ENCODE measurements around the gene NKD1.

The NKD1 gene

GRCh38 chr16:50507397-50507796 lies 40.8 kb upstream of the NKD1 start:
- DNase-seq (ENCODE audit: low spot score in 2 of 2): no peak
- H3K4me3 Mint-ChIP-seq: no peak overlapping the region
- H3K27me3 Mint-ChIP-seq: peaks cover 18% of the 10 kb centered on the region
- no peaks in the 10 kb centered on the region for H3K4me1 Mint-ChIP-seq
- no peak for ATAC-seq (replicated peaks; ENCODE audit: extremely low read depth, poor library complexity, severe bottlenecking)
- no peak overlapping the region for H3K27ac Mint-ChIP-seq (ENCODE audit: low read depth)
- H3K9me3 Mint-ChIP-seq: no peaks in the 10 kb centered on the region
- H3K36me3 Mint-ChIP-seq (ENCODE audit: insufficient read depth): no peaks in the 10 kb centered on the region

- H3K9me3 Mint-ChIP-seq: no peaks in the 10 kb centered on the region
- ATAC-seq (replicated peaks; ENCODE audit: extremely low read depth, poor library complexity, severe bottlenecking): no peak
Observed at GRCh38 chr16:50509521-50510341, 38.5 kb upstream of the NKD1 start.

GRCh38 chr16:50515218-50515617 lies 33.0 kb upstream of the NKD1 start:
- H3K36me3 Mint-ChIP-seq (ENCODE audit: insufficient read depth): no peaks in the 10 kb centered on the region
- no peak overlapping the region for H3K27ac Mint-ChIP-seq (ENCODE audit: low read depth)
- peaks cover 20% of the 10 kb centered on the region for H3K27me3 Mint-ChIP-seq
- no peak for ATAC-seq (replicated peaks; ENCODE audit: extremely low read depth, poor library complexity, severe bottlenecking)
- H3K9me3 Mint-ChIP-seq: peaks cover 12% of the 10 kb centered on the region
- no peaks in the 10 kb centered on the region for H3K4me1 Mint-ChIP-seq
- no peak overlapping the region for H3K4me3 Mint-ChIP-seq
- no peak for DNase-seq (ENCODE audit: low spot score in 2 of 2)

More at GRCh38 chr16:50509521-50510341, 38.5 kb upstream of the NKD1 start:
- Mint-ChIP-seq H3K27ac (ENCODE audit: low read depth) (no peak overlapping the region), H3K27me3 (no peaks in the 10 kb centered on the region), H3K4me3 (no peak overlapping the region), H3K36me3 (ENCODE audit: insufficient read depth) (no peaks in the 10 kb centered on the region), H3K4me1 (no peaks in the 10 kb centered on the region)
- DNase-seq (ENCODE audit: low spot score in 2 of 2): no peak

- Mint-ChIP-seq H3K27me3 (peaks cover 30% of the 10 kb centered on the region), H3K27ac (ENCODE audit: low read depth) (no peak overlapping the region), H3K4me3 (no peak overlapping the region), H3K4me1 (no peaks in the 10 kb centered on the region), H3K36me3 (ENCODE audit: insufficient read depth) (no peaks in the 10 kb centered on the region), H3K9me3 (peaks cover 12% of the 10 kb centered on the region)
- no peak for ATAC-seq (replicated peaks; ENCODE audit: extremely low read depth, poor library complexity, severe bottlenecking)
- no peak for DNase-seq (ENCODE audit: low spot score in 2 of 2)
Observed at GRCh38 chr16:50516401-50516800, 31.8 kb upstream of the NKD1 start.

GRCh38 chr16:50516890-50517289 lies 31.3 kb upstream of the NKD1 start:
- Mint-ChIP-seq H3K27me3 (peaks cover 33% of the 10 kb centered on the region), H3K4me3 (no peak overlapping the region), H3K27ac (ENCODE audit: low read depth) (no peak overlapping the region), H3K9me3 (peaks cover 12% of the 10 kb centered on the region), H3K4me1 (no peaks in the 10 kb centered on the region), H3K36me3 (ENCODE audit: insufficient read depth) (no peaks in the 10 kb centered on the region)
- no peak for ATAC-seq (replicated peaks; ENCODE audit: extremely low read depth, poor library complexity, severe bottlenecking)
- no peak for DNase-seq (ENCODE audit: low spot score in 2 of 2)

- Mint-ChIP-seq H3K9me3 (peaks cover 12% of the 10 kb centered on the region), H3K27ac (ENCODE audit: low read depth) (no peak overlapping the region), H3K27me3 (peaks cover 37% of the 10 kb centered on the region), H3K4me1 (no peaks in the 10 kb centered on the region), H3K36me3 (ENCODE audit: insufficient read depth) (no peaks in the 10 kb centered on the region), H3K4me3 (no peak overlapping the region)
- ATAC-seq (replicated peaks; ENCODE audit: extremely low read depth, poor library complexity, severe bottlenecking): no peak
- no peak for DNase-seq (ENCODE audit: low spot score in 2 of 2)
Observed at GRCh38 chr16:50517450-50518252, 30.5 kb upstream of the NKD1 start.

DNA sequence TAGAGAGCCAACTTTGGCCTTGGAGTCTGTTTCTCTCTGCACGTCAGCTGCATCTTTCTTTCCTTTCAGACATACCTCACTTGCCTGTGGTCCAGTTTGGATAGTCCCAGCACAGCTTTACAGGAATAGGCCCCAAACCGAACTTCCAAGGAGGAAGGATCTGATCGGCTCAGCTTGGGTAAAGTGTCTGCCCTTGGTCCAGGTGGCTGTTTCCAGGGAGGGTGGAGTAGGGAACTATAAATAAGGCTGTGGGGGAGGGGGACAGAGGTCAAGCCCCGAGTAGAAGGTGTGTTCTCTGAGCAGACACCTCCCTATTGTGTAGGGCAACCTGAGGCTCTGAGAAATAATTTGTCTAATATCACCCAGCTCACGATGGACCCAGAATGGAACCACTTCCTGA lies 29.2 kb upstream of the NKD1 start:
- H3K9me3 Mint-ChIP-seq: peaks cover 12% of the 10 kb centered on the region

GRCh38 chr16:50519602-50520001 lies 28.6 kb upstream of the NKD1 start:
- H3K27me3 Mint-ChIP-seq: peaks cover 51% of the 10 kb centered on the region
- H3K4me3 Mint-ChIP-seq: no peak overlapping the region
- DNase-seq (ENCODE audit: low spot score in 2 of 2) (no peak), ATAC-seq (replicated peaks; ENCODE audit: extremely low read depth, poor library complexity, severe bottlenecking) (no peak)
- H3K27ac Mint-ChIP-seq (ENCODE audit: low read depth): no peak overlapping the region
- no peaks in the 10 kb centered on the region for H3K36me3 Mint-ChIP-seq (ENCODE audit: insufficient read depth)
- H3K9me3 Mint-ChIP-seq: peaks cover 12% of the 10 kb centered on the region
- no peaks in the 10 kb centered on the region for H3K4me1 Mint-ChIP-seq

More for the DNA sequence above, 29.2 kb upstream of the NKD1 start:
- Mint-ChIP-seq H3K27ac (ENCODE audit: low read depth) (no peak overlapping the region), H3K27me3 (peaks cover 50% of the 10 kb centered on the region), H3K4me1 (no peaks in the 10 kb centered on the region), H3K4me3 (no peak overlapping the region), H3K36me3 (ENCODE audit: insufficient read depth) (no peaks in the 10 kb centered on the region)
- ATAC-seq (replicated peaks; ENCODE audit: extremely low read depth, poor library complexity, severe bottlenecking) (no peak), DNase-seq (ENCODE audit: low spot score in 2 of 2) (no peak)

DNA sequence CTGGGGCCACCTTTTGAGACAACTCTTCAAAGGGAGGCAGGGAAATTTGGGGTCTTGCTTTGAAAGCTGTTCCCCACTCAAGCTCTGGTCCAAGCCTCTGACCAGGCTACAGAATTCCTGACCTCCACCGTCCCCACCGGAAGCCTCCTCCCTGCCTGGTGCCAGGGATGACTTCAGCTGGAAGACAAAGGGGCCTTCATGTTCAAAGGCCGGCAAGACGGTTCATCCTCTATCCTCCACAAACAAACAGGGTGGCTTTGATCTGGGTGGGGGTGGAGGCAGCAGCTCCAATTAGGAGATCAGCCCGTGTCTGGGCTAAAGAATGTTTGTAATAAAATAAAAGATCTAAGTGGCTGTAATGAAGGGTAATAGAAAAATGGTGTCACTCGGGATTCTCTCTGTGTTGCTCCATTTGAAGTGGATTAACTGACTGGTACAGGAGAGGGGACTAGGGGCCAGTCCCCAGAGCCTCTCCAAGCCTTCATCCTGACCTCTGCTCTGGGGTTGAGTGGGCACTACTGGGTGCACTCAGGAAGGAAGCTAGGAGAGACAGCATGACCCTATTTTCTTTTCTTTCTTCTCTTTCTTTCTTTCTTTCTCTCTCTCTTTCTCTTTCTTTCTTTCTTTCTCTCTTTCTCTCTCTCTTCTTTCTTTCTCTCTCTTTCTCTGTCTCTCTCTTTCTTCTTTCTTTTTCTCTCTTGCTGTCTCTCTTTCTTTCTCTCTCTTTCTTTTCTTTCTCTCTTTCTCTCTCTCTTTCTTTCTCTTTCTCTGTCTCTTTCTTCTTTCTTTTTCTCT lies 27.5 kb upstream of the NKD1 start:
- Mint-ChIP-seq H3K27me3 (peaks cover 52% of the 10 kb centered on the region), H3K4me3 (no peak overlapping the region), H3K36me3 (ENCODE audit: insufficient read depth) (no peaks in the 10 kb centered on the region), H3K9me3 (peaks cover 11% of the 10 kb centered on the region), H3K4me1 (no peaks in the 10 kb centered on the region), H3K27ac (ENCODE audit: low read depth) (peak overlapping the region; percentile 1)
- ATAC-seq (replicated peaks; ENCODE audit: extremely low read depth, poor library complexity, severe bottlenecking) (no peak), DNase-seq (ENCODE audit: low spot score in 2 of 2) (no peak)

- no peak overlapping the region for H3K27ac Mint-ChIP-seq (ENCODE audit: low read depth)
- H3K36me3 Mint-ChIP-seq (ENCODE audit: insufficient read depth): no peaks in the 10 kb centered on the region
- H3K4me3 Mint-ChIP-seq: no peak overlapping the region
- H3K27me3 Mint-ChIP-seq: peaks cover 52% of the 10 kb centered on the region
- DNase-seq (ENCODE audit: low spot score in 2 of 2) (no peak), ATAC-seq (replicated peaks; ENCODE audit: extremely low read depth, poor library complexity, severe bottlenecking) (no peak)
- no peaks in the 10 kb centered on the region for H3K4me1 Mint-ChIP-seq
- H3K9me3 Mint-ChIP-seq: peaks cover 6% of the 10 kb centered on the region
Observed at GRCh38 chr16:50521246-50521900, 26.8 kb upstream of the NKD1 start.

DNA sequence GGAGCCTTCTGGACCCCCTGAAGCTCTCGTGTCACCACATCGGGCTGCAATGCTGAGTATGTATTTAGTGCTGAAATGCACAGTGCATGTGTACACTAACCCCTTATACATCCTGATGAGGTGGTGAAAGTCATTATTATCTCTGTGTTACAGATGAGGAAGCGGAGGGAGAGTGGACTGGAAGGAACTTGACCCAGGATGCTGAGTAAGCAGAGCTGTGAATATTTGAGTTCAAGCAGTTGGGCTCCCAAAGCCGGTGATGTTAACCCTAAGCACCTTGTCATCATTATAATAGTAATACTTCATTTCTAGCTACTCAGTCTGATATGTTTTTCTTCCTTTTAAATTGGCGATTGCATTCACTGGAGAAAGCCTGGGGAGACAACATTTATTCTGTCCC lies 25.9 kb upstream of the NKD1 start:
- Mint-ChIP-seq H3K9me3 (no peaks in the 10 kb centered on the region), H3K36me3 (ENCODE audit: insufficient read depth) (no peaks in the 10 kb centered on the region), H3K4me3 (no peak overlapping the region), H3K27ac (ENCODE audit: low read depth) (no peak overlapping the region), H3K27me3 (peaks cover 52% of the 10 kb centered on the region), H3K4me1 (no peaks in the 10 kb centered on the region)
- ATAC-seq (replicated peaks; ENCODE audit: extremely low read depth, poor library complexity, severe bottlenecking): no peak
- no peak for DNase-seq (ENCODE audit: low spot score in 2 of 2)

- Mint-ChIP-seq H3K4me1 (no peaks in the 10 kb centered on the region), H3K36me3 (ENCODE audit: insufficient read depth) (no peaks in the 10 kb centered on the region), H3K27ac (ENCODE audit: low read depth) (no peak overlapping the region), H3K9me3 (no peaks in the 10 kb centered on the region), H3K27me3 (peaks cover 60% of the 10 kb centered on the region), H3K4me3 (no peak overlapping the region)
- DNase-seq (ENCODE audit: low spot score in 2 of 2): no peak
- ATAC-seq (replicated peaks; ENCODE audit: extremely low read depth, poor library complexity, severe bottlenecking): no peak
Observed at GRCh38 chr16:50523710-50524109, 24.5 kb upstream of the NKD1 start.

Data from central memory CD8-positive, alpha-beta T cell (primary cell).